PC-9 (cell line): ENCODE results near the gene STAP2. TPM values are rescaled to one million over a fixed set of nuclear protein-coding genes. Genes with fewer than 3 reads are reported as not detected.

Source experiments
- BruUV-seq: library from RNA; stranded (reverse); fragments of 400-500 nt; replicated peaks from 2 replicates; lab custom pipeline; 2021; lab: Mats Ljungman, UMichigan
- CTCF ChIA-PET: fragments of 300-600 bp; sonication (Branson Sonifier 250); formaldehyde crosslinking; loops from one replicate; lab custom pipeline; 2022; ENCODE audit warnings: antibody characterized with exemption; lab: Charles Lee
- POLR2A ChIA-PET: fragments of 300-600 bp; sonication (Branson Sonifier 250); formaldehyde crosslinking; loops from one replicate; lab custom pipeline; 2022; ENCODE audit warnings: antibody characterized with exemption; ENCODE audit not compliant: unreplicated experiment; lab: Charles Lee
- DNase-seq, 2 experiments: peaks; one replicate each; pipeline versions ENCODE4 v3.0.0 to v3.0.0-alpha.2; 2015 to 2022; ENCODE audit warnings: mixed read lengths in 1 of 2
- H2AFZ ChIP-seq: fragments of 200-600 bp; sonication (generic); 2 replicates; pipeline ENCODE4 v1.8.1; 2017; ENCODE audit warnings: antibody characterized with exemption
- H3F3A ChIP-seq: fragments of 200-600 bp; sonication (generic); 2 replicates; pipeline ENCODE4 v1.8.1; 2017; ENCODE audit warnings: antibody characterized with exemption, mild to moderate bottlenecking, low read depth; ENCODE audit not compliant: insufficient read depth
- H3K27ac ChIP-seq: fragments of 200-600 bp; sonication (generic); 2 replicates; pipeline ENCODE4 v1.6.1; 2016; ENCODE audit warnings: mixed run types
- H3K27me3 ChIP-seq: fragments of 200-600 bp; sonication (generic); 2 replicates; pipeline ENCODE4 v1.6.1; 2016; ENCODE audit warnings: low read depth, mixed run types; ENCODE audit not compliant: insufficient read depth
- H3K36me3 ChIP-seq: fragments of 200-600 bp; sonication (generic); 2 replicates; pipeline ENCODE4 v1.6.1; 2016; ENCODE audit warnings: low read depth, mixed run types
- H3K4me1 ChIP-seq: fragments of 200-600 bp; sonication (generic); replicated peaks from 2 replicates; pipeline ENCODE4 v1.6.1; 2016; ENCODE audit warnings: mixed run types; ENCODE audit not compliant: insufficient read depth
- H3K4me2 ChIP-seq: fragments of 200-600 bp; sonication (generic); 2 replicates; pipeline ENCODE4 v1.6.1; 2017; ENCODE audit warnings: mixed run types
- H3K4me3 ChIP-seq: fragments of 200-600 bp; sonication (generic); 2 replicates; pipeline ENCODE4 v1.6.1; 2016; ENCODE audit warnings: mixed run types
- H3K79me2 ChIP-seq: fragments of 200-600 bp; sonication (generic); 2 replicates; pipeline ENCODE4 v1.6.1; 2017; ENCODE audit warnings: low read depth, mixed run types
- H3K9me2 ChIP-seq: fragments of 200-600 bp; sonication (generic); 2 replicates; pipeline ENCODE4 v1.8.1; 2017; ENCODE audit warnings: mild to moderate bottlenecking; ENCODE audit not compliant: insufficient read depth
- H3K9me3 ChIP-seq: fragments of 200-600 bp; sonication (generic); 2 replicates; pipeline ENCODE4 v1.8.1; 2016; ENCODE audit warnings: low read depth; ENCODE audit not compliant: insufficient read depth
- H4K20me1 ChIP-seq: fragments of 200-600 bp; sonication (generic); 2 replicates; pipeline ENCODE4 v1.8.1; 2017; ENCODE audit not compliant: insufficient read depth
- CTCF ChIP-seq: fragments of 200-600 bp; sonication (generic); conservative IDR thresholded peaks from 2 replicates; pipeline ENCODE4 v1.6.1; 2017; ENCODE audit warnings: mixed run types, antibody characterized with exemption, mild to moderate bottlenecking, moderate library complexity
- EZH2 ChIP-seq: fragments of 200-600 bp; sonication (generic); IDR thresholded peaks from 2 replicates; pipeline ENCODE4 v1.8.0; 2017; ENCODE audit warnings: antibody characterized with exemption, low read depth
- intact Hi-C: fragments of 100-400 bp; cut with micrococcal nuclease; formaldehyde crosslinking; loops from one replicate; pipeline ENCODE4 v1.10.0; 2022; ENCODE audit not compliant: unreplicated experiment
- total RNA-seq: library from RNA; stranded (reverse); gene quantifications from 2 replicates; pipeline ENCODE4 v1.2.3, GENCODE V29; 2021

The STAP2 gene
- total RNA-seq, 1 experiment from 2014 or later: 29.8 TPM

DNA sequence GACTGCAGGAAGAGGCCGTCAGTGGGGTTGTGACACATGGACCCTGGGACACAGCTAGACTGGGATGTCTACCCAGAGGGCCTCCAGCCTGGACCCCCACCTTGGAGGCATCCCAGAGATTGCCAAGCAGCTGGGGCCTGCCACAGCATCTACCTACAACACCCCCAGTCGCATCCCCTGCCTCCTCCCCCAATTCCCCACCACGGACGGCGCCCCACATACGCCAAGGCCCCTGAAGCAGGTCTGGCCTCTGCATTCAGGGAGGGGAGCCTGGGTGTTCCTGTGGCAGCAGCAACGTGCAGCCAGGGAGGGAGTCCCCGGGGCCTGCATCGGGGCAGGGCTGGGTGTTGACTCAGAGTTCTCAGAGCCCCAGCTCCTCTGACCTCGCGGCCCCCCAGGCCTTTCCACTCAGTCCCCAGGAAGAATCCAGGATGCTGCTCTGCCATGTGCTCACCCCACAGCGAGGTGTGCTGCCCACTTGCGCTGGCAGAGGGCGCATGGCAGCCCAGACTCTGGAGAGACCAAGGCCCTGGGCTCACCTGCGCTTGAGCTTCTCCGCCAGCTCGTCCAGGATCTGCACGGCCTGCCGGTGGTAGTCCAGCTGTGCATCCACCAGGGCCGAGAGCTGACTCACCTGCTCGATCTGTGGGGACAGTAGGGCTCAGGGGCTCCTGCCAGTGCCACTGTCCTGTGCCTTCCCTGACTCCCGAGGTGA is 24.4 kb upstream of the STAP2 start:
- no peaks in the 10 kb centered on the region for H4K20me1 ChIP-seq
- no peaks in the 10 kb centered on the region for H3K36me3 ChIP-seq
- TF ChIP-seq CTCF (peak; percentile 48), EZH2 (no peak)
- H2AFZ ChIP-seq: no peak overlapping the region
- H3K27ac ChIP-seq: no peak overlapping the region
- no peak overlapping the region for H3K4me3 ChIP-seq
- no peaks in the 10 kb centered on the region for H3K9me3 ChIP-seq
- no peaks in the 10 kb centered on the region for H3K9me2 ChIP-seq
- H3K4me1 ChIP-seq: no peaks in the 10 kb centered on the region
- intact Hi-C loops: no loop called here
- ChIA-PET POLR2A (no interaction called here), CTCF (no interaction called here)
- DNase-seq: peak in 1 of 2 experiments; percentile 29
- H3K79me2 ChIP-seq: no peaks in the 10 kb centered on the region
- H3K27me3 ChIP-seq: no peaks in the 10 kb centered on the region
- H3K4me2 ChIP-seq: no peak overlapping the region
- H3F3A ChIP-seq: no peaks in the 10 kb centered on the region
- no TSS peak for BruUV-seq

DNA sequence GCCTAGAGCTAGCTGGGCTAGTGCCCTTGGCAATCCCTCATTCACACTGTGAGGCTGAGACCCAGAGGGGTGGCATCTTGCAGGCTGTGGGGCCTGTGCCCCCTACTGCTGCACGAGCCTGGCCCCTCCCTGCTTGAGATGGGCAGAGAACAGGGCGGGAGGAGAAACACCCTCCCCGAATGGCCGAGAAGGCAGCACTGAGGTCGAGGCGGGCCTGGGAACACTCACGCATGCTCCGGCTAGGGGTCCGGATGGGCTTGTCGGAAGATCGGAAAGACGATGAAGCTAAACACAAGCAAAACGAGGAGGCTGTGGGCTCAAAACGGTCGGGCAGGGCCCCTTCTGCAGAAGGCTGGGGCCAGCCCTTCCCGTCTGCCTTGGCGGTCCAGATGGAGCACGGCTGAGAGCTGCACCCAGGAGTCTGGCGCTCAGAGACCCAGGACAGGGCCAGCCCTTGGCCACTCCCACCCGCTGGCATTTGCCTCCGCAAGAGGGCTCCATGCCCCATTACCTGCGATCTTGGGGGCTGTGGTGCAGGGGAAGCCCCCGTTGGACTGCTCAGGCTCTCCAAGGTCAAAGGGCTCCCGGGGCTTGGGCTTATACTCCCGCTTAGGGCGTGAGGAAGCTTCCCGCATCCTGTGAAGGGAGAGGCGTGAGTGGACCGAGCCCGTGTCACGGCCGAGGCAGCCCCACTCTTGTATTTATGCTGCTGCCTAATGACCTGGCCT is 23.6 kb upstream of the STAP2 start:
- H3K9me2 ChIP-seq: no peaks in the 10 kb centered on the region
- no peaks in the 10 kb centered on the region for H3K4me1 ChIP-seq
- no peaks in the 10 kb centered on the region for H3K27me3 ChIP-seq
- H4K20me1 ChIP-seq: no peaks in the 10 kb centered on the region
- H2AFZ ChIP-seq: no peak overlapping the region
- DNase-seq: no peak
- H3F3A ChIP-seq: no peaks in the 10 kb centered on the region
- no peaks in the 10 kb centered on the region for H3K36me3 ChIP-seq
- no peaks in the 10 kb centered on the region for H3K9me3 ChIP-seq
- H3K4me2 ChIP-seq: no peak overlapping the region
- H3K4me3 ChIP-seq: no peak overlapping the region
- no peaks in the 10 kb centered on the region for H3K79me2 ChIP-seq
- no peak for TF ChIP-seq CTCF
- CTCF ChIA-PET: interaction anchor here (0.6 kb wide), 1 partner anchor 40 kb away, joined by 3 read pairs; no protein-coding TSS in a partner anchor
- no peak overlapping the region for H3K27ac ChIP-seq
- no TSS peak for BruUV-seq
- POLR2A ChIA-PET: no interaction called here
- intact Hi-C loops: no loop called here

- no peaks in the 10 kb centered on the region for H3K36me3 ChIP-seq
- TF ChIP-seq CTCF (no peak), EZH2 (no peak)
- no peak overlapping the region for H3K4me3 ChIP-seq
- no peaks in the 10 kb centered on the region for H3K9me2 ChIP-seq
- H4K20me1 ChIP-seq: no peaks in the 10 kb centered on the region
- no peaks in the 10 kb centered on the region for H3F3A ChIP-seq
- H3K4me2 ChIP-seq: no peak overlapping the region
- intact Hi-C loops: no loop called here
- POLR2A ChIA-PET: no interaction called here
- H3K4me1 ChIP-seq: no peaks in the 10 kb centered on the region
- no TSS peak for BruUV-seq
- H3K27ac ChIP-seq: no peak overlapping the region
- H3K9me3 ChIP-seq: no peaks in the 10 kb centered on the region
- no peaks in the 10 kb centered on the region for H3K79me2 ChIP-seq
- DNase-seq: no peak
- H3K27me3 ChIP-seq: no peaks in the 10 kb centered on the region
- CTCF ChIA-PET: interaction anchor here (0.6 kb wide), 1 partner anchor 39 kb away, joined by 3 read pairs; no protein-coding TSS in a partner anchor
- no peak overlapping the region for H2AFZ ChIP-seq
These were observed 22.8 kb upstream of the STAP2 start for GRCh38 chr19:4361152-4362046.
